Omental fat pad (tissue), 4 donors: ENCODE data around the gene PCBP3. TPM values are rescaled to one million over a fixed set of nuclear protein-coding genes. Genes with fewer than 3 reads are reported as not detected.
"Not testable (repeated sequence)": the region's sequence is repeated elsewhere in the genome, so short reads cannot be mapped to it uniquely, and the experiment has no call there.

Experiments
- ATAC-seq: fragments of 150-250 bp; one replicate; pipeline ENCODE4 v1.9.1; 2016; ENCODE audit warnings: mild to moderate bottlenecking, moderate library complexity; ENCODE audit not compliant: low FRiP score
- DNase-seq: peaks from one replicate; pipeline ENCODE4 v3.0.0-alpha.2; 2019; ENCODE audit warnings: low spot score
- CTCF ChIP-seq, 3 donors: fragments of 450-650 bp; IDR thresholded peaks; one replicate each; pipeline ENCODE4 v1.5.1; 2016 to 2017; ENCODE audit warnings: antibody characterized with exemption in 3 of 3, mild to moderate bottlenecking in 3 of 3, moderate library complexity in 2 of 3
- total RNA-seq, 4 donors: library from RNA; depleted of rRNA; stranded (reverse); fragments of >200 nt; gene quantifications; one replicate each; pipeline ENCODE4 v1.1.0, GENCODE V29; 2016

The PCBP3 gene
- total RNA-seq, 4 donors from 2014 or later: 1.1 to 26.8 (median 14.8) TPM

- no peak for ATAC-seq
- DNase-seq: no peak
- no peak for TF ChIP-seq CTCF (IDR thresholded peaks at IDR 0.05)
Observed at GRCh38 chr21:45830720-45831366, 187.3 kb downstream of the PCBP3 start.

- ATAC-seq: no peak
- DNase-seq: no peak
- no peak for TF ChIP-seq CTCF (IDR thresholded peaks at IDR 0.05)
Observed at GRCh38 chr21:45831991-45832740, 188.6 kb downstream of the PCBP3 start.

GRCh38 chr21:45832741-45833235, 189.3 kb downstream of the PCBP3 start:
- not testable (repeated sequence) for ATAC-seq, DNase-seq

GRCh38 chr21:45833414-45833813, 189.9 kb downstream of the PCBP3 start:
- ATAC-seq (no peak), DNase-seq (no peak)
- no peak for TF ChIP-seq CTCF (IDR thresholded peaks at IDR 0.05)

GRCh38 chr21:45834026-45834715, 190.6 kb downstream of the PCBP3 start:
- DNase-seq (no peak), ATAC-seq (no peak)
- TF ChIP-seq CTCF (IDR thresholded peaks at IDR 0.05): no peak

- no peak for TF ChIP-seq CTCF (IDR thresholded peaks at IDR 0.05)
- DNase-seq (no peak), ATAC-seq (no peak)
Observed at GRCh38 chr21:45834821-45835293, 191.3 kb downstream of the PCBP3 start.
